ENCODE measurements around the gene LSM3. TPM values are rescaled to one million over a fixed set of nuclear protein-coding genes. Genes with fewer than 3 reads are reported as not detected.
A peak's percentile ranks its signal among the peaks of the same experiment; 100 is the strongest.

Gene LSM3
- total and polyA plus RNA-seq, 2 of the 4 experiments (the other 2 are of a cell fraction), result 3.4 to 11.5 TPM

GRCh38 chr3:14245822-14246221 lies 67.2 kb downstream of the LSM3 start:
- H2AFZ ChIP-seq (replicated peaks; ENCODE audit: low read length, poor library complexity), result no peak overlapping the region
- peak overlapping the region; percentile 6; the same call in 1 of the 2 replicates for H3K9ac ChIP-seq (ENCODE audit: low read depth, low read length)
- intact Hi-C loops (cut with micrococcal nuclease), result no loop called here
- peak overlapping the region; percentile 37 for H2BK5ac ChIP-seq (ENCODE audit: low read depth, low read length, poor library complexity, severe bottlenecking)
- peak overlapping the region; percentile 73 for H3K4ac ChIP-seq (ENCODE audit: low read depth, low read length)
- peak overlapping the region; percentile 22; the same call in 1 of the 2 replicates for H3K56ac ChIP-seq (ENCODE audit: extremely low read depth, insufficient read depth, low read length)
- peaks cover 9% of the 10 kb centered on the region; the same call in 1 of the 2 replicates for H3K9me1 ChIP-seq (ENCODE audit: insufficient read depth, low read length)
- peak overlapping the region; percentile 7; the same call in 1 of the 2 replicates for H3K23ac ChIP-seq (ENCODE audit: low read depth, low read length)
- no peak overlapping the region for H3K4me2 ChIP-seq (ENCODE audit: low read depth, low read length)
- H3K18ac ChIP-seq (ENCODE audit: low read depth, low read length), result peak overlapping the region; percentile 93
- H4K91ac ChIP-seq (ENCODE audit: insufficient read depth, low read depth, low read length), result peak overlapping the region; percentile 70
- H3K14ac ChIP-seq (replicated peaks; ENCODE audit: low read depth, low read length), result peak overlapping the region; percentile 28
- DNase-seq (no peak), ATAC-seq (ENCODE audit: low read depth) (no peak)
- peaks cover 15% of the 10 kb centered on the region for H3K4me1 ChIP-seq (ENCODE audit: control insufficient read depth, insufficient read depth, low read length)
- H2BK120ac ChIP-seq (ENCODE audit: low read depth, low read length), result peak overlapping the region; percentile 91
- no peak overlapping the region for H2AK9ac ChIP-seq (replicated peaks; ENCODE audit: low read depth, low read length, poor library complexity)
- H4K8ac ChIP-seq (ENCODE audit: low read depth in 2 of 2, low read length in 2 of 2), result peak overlapping the region; percentile 48 to 50; a peak in 2 of 4 replicates
- in situ Hi-C loops (cut with MboI; ENCODE audit: low sequenced_read_pairs), result no loop called here
- H3K4me3 ChIP-seq (ENCODE audit: insufficient read depth, low read depth, low read length), result no peak overlapping the region
- dilution Hi-C loops (cut with HindIII; ENCODE audit: low sequenced_read_pairs, unreplicated experiment), result no loop called here
- no peaks in the 10 kb centered on the region for H3K36me3 ChIP-seq (ENCODE audit: control insufficient read depth, insufficient read depth, low read length)
- peak overlapping the region; percentile 81 for H2AK5ac ChIP-seq (ENCODE audit: low read depth, low read length)
- H3K27ac ChIP-seq (ENCODE audit: insufficient read depth, low read length), result peak overlapping the region; percentile 81; the same call in 1 of the 2 replicates
- H3K9me3 ChIP-seq (ENCODE audit: control insufficient read depth, insufficient read depth, low read length), result no peaks in the 10 kb centered on the region
- H3K79me1 ChIP-seq (ENCODE audit: low read depth in 1 of 2, low read length in 2 of 2), result no peaks in the 10 kb centered on the region
- no TSS peak for BruUV-seq (replicated peaks)
- peak overlapping the region; percentile 94 for H2BK15ac ChIP-seq (ENCODE audit: low read depth, low read length)
- H2BK20ac ChIP-seq (ENCODE audit: low read depth, low read length), result peak overlapping the region; percentile 88
- TF ChIP-seq NFE2L2 (IDR thresholded peaks at IDR 0.05; ENCODE audit: low read depth, low read length) (no peak), SMC3 (IDR thresholded peaks at IDR 0.05; ENCODE audit: low read depth, low read length) (no peak), CTCF (conservative IDR thresholded peaks at IDR 0.05; ENCODE audit: low read depth, low read length) (no peak), BHLHE40 (IDR thresholded peaks at IDR 0.05; ENCODE audit: low read depth, low read length) (no peak), RFX5 (IDR thresholded peaks at IDR 0.05; ENCODE audit: low read depth, low read length) (no peak), RCOR1 (IDR thresholded peaks at IDR 0.05; ENCODE audit: insufficient replicate concordance, low read length) (no peak), ELK1 (IDR thresholded peaks at IDR 0.05; ENCODE audit: borderline replicate concordance, low read depth, low read length) (no peak), MAFK (IDR thresholded peaks at IDR 0.05; ENCODE audit: low read depth, low read length) (no peak), RAD21 (IDR thresholded peaks at IDR 0.05; ENCODE audit: low read length) (no peak), CHD1 (IDR thresholded peaks at IDR 0.05; ENCODE audit: low read depth, low read length) (no peak), MXI1 (IDR thresholded peaks at IDR 0.05; ENCODE audit: borderline replicate concordance, low read depth, low read length) (no peak), MAZ (IDR thresholded peaks at IDR 0.05; ENCODE audit: borderline replicate concordance, low read depth, low read length) (no peak), POLR2A (IDR thresholded peaks at IDR 0.05; ENCODE audit: low read depth, low read length) (no peak), USF2 (IDR thresholded peaks at IDR 0.05; ENCODE audit: low read depth, low read length) (no peak), FOS (IDR thresholded peaks at IDR 0.05; ENCODE audit: low read depth, low read length) (no peak), CEBPB (IDR thresholded peaks at IDR 0.05; ENCODE audit: low read depth, low read length) (no peak)
- no peaks in the 10 kb centered on the region for H3K27me3 ChIP-seq (ENCODE audit: control insufficient read depth, insufficient read depth, low read length)
- WGBS, 2 experiments (ENCODE audit: extremely low coverage in 2 of 2, insufficient read length in 1 of 2), result no CpG with 5 or more reads among the region's 3 CpGs
- H4K20me1 ChIP-seq (ENCODE audit: insufficient read depth, low read length), result no peaks in the 10 kb centered on the region
- ChIA-PET POLR2A (ENCODE audit: unreplicated experiment) (no interaction called here), CTCF (interaction anchor here (1.1 to 1.9 kb wide), 2 partner anchors 10 to 42 kb away, joined by 3 to 4 read pairs; no protein-coding TSS in a partner anchor)
- H4K5ac ChIP-seq (ENCODE audit: low read depth, low read length), result peak overlapping the region; percentile 86
